Inferior parietal cortex (tissue), 1 donor: ENCODE data around the gene RRH.
"Not testable (repeated sequence)": the region's sequence is repeated elsewhere in the genome, so short reads cannot be mapped to it uniquely, and the experiment has no call there.

Experiments
- DNase-seq: peaks from one replicate; pipeline ENCODE4 v3.0.0-alpha.2; 2016; ENCODE audit errors: extremely low spot score

The RRH gene

DNA sequence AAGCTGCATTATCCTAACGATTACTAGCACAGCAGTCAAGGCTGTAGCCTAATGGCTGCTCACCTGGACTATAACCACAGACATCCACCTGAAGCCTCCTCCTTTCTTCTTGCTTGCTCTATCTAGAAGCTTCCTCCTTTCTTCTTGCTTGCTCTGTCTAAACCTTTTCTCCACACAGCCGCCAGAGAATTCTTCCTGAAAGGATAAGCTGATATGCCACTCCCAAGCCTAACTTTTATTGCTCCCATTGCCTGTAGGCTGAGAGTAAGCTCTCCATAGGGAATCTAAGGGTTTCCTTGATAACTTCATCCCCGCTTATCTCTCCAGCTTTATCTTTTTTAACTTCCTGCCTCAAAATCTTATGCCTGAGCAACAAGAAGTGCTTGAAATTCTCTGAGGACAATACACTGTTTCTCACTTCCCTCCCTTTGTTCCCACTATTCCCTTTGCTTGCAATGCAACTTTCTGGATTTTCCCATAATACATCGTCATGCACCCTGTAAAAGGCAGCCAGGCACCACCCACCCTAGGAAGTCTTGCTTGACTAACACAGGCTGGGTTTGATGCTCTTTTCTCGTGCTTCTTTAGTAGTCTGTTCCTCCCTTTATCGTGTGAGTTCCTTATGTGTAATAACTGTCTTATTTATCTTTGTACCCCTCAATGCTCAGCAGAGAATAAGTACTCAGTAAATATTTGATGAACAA lies 18.8 kb downstream of the RRH start:
- DNase-seq, result no peak

DNA sequence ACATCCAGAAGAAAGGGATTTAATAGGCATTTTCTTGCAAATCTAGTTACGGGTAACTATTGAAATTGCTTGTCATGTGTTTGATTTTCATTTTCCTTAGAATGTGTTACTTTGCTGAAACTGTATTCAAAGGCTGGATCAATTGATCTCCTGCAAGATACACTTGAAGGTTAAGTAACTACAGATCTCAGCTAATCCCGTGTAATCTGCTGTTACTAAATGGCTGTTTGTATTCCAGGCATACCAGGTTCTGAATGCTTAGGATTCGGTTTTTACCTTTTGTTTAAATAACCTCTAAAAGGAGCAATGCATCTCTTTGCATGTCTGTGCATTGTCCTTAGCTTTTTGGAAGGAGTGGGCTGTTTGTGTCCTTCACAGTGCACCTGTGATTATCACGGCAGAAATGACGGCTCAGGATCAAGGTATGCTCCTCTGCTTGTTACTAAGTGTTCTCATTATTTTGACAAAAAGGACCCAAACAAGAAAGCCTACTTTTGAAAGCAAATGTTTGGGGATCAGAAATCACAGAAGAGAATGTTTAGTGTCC lies 20.2 kb downstream of the RRH start, which contains the start of gene LRIT3:
TSS of gene LRIT3 (plus strand) at position 212 of the 547 bp plus-strand sequence. CDS start at position 307, 95 bp downstream.
- DNase-seq, result no peak

DNA sequence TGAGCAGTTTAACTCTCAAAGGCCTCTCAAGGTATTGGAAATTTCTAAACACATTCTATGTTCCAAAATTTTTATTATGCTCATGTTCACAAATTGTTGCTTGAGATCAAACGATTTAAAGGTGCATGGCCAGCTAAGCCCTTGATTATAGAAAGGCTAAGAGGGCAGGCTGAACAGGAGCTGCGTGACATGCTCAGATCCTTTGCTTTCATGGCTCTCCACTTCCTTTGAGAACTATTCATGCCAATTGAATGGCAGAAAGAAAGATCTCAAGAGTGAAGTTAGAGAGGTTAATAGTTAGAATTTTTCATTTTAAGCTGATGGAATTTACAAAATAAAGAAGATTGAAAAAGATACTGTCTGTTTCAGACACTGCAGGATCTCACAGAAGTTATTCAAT lies 20.7 kb downstream of the RRH start:
- DNase-seq, result no peak

DNA sequence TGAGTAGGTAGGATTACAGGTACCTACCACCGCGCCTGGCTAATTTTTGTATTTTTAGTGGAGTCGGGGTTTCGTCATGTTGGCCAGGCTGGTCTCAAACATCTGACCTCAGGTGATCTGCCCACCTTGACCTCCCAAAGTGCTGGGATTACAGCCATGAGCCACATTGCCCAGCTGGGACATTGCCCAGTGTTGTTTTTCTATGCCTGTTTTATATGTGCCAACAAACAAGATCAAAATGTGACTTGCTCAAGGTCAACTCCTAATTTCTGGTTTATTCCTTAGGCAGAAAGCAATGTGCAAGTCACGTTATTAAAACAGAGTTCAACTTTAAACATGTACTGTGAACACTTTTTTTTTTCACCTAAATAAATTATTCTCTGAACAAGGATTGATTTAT lies 22.8 kb downstream of the RRH start:
- DNase-seq, result no peak

DNA sequence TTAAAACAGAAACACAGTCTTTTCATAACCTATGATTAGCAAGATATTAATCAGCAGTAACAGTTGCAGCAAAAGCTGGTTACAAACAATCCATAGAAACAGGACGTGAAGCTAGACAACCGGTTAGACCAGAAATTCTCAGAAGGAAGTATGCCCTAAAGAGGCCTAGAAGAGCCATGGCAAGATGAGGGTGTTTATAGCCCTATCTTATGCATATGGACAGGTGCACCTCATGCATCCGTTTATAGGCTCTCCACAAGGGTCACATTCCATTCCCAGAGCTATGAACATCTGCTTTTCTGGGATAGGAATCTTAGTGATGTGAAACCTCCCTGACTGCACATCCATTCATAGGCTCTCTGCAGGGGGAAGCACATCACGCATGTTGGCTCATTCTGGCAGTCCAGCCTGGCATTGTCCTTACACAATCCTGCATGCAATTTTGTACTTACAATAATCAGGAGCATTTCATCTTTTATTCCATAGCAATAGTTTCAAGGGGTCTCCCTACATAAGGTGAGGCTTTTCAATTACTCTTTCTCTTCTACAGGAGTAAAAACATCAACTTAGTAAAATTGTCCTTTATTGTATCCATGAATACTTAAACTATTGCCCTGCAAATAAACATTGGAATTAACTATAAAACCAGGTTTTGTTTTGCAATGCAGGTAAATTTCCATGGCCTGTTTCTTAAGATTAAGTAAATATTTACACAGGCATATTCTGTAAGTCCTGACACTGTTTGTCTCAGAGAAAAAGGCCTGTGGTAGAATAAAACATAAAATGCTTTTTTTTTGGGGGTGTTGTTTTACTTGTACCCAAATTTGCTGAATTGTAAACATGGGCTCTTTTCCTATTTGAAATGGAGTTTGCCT lies 31.9 kb downstream of the RRH start:
- not testable (repeated sequence) for DNase-seq

DNA sequence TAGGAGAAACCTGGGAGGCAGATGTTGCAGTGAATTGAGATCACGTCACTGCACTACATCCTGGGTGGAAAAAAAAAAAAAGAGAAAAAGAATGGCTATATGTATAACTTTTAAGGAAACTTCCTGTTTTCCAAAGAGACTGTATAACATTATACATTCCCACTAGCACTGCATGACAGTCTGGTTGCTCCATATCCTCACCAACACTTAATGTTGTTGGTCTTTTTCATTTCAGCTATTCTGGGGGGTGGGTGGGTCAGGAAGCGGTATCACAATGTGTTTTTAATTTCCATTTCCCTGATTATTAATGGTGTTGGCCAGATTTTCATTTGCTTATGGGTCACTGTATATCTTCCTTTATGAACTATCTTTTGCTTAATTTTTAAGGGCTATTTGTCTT lies 33.5 kb downstream of the RRH start:
- DNase-seq, result no peak

DNA sequence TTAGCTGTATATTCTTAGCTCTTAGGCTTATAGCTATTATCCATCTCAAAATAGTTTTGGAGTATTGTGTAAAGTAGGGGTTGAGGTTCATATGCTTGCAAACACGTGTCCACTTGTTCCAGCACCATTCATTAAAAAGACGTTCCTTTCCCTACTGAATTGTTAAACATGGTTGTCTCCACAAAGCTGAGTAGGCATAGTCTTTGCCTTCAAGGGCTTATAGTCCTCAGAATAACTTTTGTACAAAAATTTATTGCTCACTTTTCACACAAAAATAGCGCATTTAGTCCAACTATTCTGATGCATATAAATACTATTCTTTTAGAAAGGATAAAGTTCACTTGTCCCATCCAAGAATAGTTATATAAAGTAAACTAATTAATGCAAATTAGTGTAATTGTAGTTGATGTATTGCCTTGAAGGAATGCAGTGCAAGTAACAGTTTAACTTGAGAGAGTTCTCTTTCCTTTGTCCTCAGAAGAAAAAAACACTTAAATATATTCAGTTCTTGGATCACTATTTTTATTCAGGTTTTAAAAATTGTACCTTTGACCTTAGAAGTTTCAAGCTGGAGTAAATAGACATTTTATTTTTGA lies 34.2 kb downstream of the RRH start:
- DNase-seq, result no peak

DNA sequence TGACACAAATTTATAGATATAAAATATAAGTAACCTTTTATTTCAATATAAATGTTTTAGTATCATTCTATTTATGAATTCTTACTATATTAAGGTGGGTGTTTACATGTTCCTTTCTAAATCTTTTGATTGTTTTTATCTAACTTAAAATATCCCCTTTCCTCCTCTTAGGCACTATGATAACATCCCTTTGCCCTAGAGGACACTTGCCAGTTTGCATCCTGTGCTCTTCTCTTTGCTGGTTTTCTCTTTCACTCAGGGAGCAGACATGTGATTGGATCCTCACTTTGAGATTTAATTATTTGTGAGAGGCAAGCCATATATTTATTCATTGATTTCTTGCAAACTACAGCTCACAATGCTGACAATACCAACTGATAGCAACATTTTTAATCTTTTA lies 36.4 kb downstream of the RRH start:
- no peak for DNase-seq

DNA sequence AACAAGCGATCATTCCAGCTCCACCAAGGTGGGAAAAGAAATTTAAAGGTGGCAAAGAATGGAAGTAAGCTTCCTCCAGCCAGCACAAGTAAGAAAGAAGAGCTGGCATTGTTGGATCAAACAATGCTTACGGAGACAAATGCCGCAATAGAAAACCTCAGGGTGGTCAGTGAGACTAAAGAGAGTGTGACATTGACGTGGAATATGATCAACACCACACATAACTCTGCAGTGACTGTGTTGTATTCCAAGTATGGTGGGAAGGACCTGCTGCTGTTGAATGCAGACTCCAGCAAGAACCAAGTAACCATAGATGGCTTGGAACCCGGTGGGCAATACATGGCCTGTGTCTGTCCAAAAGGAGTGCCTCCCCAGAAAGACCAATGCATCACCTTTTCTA lies 42.3 kb downstream of the RRH start:
- DNase-seq, result no peak

DNA sequence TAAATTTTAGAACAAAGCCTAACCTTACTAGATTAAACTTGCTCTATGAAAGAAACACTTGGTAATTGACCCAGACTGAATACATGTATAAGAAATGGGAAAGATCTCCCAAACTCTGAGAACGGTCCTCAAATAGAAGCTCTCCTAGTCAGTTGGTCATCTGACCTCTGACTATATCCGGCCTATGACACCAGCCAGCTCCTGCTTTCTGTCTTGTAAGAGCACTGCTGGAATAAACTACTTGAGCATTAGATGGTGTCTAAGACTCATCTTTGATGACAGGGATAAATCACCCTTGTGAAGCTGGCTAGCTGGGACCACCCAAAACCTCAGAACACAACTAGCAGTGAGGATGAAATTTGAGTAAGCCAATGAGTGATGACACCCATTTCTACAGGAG lies 44.3 kb downstream of the RRH start:
- no peak for DNase-seq

DNA sequence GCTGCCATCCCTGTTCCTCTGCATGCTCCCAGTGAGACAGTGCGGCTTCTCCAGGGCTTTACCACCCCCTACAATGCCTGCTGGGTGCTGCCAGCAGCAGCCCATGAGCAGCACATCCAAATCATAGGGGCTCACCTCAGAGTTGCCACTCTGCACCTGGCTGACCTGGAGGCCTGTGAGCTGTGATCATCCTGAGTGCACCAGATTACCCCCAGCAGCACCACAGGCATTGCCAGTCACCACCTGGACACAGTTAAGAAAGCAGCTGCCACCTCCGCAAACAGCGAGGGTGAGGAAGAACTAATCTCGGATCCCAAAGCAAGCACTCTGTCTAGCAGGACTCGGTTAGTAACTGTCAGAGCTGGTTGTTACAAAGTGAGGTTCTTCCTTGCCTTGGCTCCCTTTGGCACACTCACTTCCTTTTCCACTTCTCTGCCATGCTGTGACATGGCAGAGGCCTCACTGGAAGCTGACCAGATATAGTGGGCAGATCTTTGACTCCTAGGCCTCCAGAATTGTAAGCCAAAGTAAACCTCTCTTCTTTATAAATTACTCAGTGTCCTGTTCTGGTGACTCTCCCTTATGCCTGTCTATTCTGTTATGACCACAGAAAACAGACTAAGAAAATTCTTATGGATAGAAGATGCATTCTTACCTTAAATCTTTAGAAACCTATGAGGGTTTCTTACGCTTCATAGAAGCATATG lies 45.3 kb downstream of the RRH start:
- no peak for DNase-seq

DNA sequence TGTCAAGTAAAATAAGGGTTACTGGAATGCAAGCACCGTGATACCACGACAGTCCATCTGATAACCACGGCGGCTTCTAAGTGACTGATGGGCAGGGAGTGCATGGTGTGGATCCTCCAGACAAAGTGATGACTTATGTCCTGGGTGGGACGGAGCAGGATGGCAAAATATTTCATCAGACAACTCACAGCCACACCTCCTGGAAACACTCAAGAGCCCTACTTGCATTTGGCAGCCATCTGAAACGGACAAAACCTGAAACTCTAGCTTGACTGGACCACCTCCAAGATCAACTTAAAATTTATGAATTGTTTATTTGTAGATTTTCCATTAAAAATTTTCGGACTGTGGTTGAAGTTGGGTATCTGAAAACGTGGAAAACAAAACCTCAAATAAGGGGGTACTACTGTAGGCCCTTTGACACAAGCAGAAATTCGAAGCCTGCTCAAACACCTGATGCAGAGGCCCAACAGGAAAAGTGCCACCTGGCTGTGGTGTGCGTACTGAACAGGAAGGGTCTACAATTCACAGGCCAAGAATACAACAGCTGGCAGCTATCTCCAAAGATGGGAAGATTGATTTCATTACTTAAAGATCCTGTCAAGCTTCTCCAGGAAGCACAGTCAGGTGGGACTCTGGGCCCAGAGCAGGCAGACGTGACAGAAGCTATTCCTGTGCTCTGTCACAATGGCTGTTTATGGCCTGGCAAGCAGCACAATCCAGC lies 46.2 kb downstream of the RRH start:
- no peak for DNase-seq

DNA sequence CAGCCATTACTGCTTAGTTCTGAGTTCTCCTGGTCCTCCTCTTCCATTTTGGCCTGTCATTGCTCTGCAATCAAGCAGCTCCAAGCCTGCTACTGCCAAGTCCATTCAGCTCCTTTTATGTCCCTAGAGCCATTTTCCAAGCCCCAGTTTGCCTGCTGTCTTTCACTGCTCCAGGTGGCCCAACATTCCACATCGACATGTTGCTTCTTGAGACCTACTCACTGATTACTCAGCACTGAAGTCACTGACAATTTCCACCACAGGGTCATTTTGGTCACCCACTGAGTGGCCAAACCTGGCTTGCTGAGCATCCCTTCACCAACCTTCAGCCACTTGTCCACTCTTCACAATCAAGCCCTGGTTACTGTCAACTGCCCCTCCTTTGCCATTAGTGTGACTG lies 47.3 kb downstream of the RRH start:
- no peak for DNase-seq

DNA sequence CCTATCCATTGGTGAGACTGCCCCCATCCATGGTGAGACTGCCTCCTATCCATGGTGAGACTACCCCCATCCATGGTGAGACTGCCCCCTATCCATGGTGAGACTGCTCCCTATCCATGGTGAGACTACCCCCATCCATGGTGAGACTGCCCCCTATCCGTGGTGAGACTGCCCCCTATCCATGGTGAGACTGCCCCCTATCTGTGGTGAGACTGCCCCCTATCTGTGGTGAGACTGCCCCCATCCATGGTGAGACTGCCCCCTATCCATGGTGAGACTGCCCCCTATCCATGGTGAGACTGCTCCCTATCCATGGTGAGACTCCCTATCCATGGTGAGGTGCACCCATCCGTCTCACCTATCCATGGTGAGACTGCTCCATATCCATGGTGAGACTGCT lies 47.8 kb downstream of the RRH start:
- not testable (repeated sequence) for DNase-seq

DNA sequence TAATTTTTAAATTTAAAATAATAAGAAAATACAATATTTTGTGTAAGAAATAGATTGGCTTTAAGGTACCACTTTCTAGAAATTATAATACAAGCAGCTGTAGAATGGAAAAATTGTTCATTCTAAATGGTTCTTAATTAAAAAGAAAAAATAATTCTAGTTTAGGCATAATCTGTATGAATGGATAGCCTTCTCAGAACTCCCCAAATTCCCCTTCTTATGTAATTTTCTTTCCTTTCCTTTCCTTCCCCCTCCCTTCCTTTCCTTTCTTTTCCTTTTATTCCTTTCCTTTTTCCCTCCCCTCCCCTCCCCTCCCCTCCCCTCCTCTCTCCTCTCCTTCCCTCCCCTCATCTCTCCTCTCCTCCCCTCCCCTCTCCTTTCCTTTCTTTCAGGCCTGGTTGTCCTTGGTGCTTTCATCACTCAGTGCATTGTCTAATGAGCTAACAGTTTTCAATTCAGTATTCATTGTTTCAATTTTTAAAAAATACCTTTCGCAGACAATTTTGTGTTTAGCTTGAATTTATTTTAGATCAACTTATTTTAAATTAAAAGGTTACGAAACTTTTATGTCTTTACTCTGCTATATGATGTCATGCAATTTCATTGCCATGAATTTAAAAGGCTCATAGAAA lies 49.0 kb downstream of the RRH start:
- no peak for DNase-seq

DNA sequence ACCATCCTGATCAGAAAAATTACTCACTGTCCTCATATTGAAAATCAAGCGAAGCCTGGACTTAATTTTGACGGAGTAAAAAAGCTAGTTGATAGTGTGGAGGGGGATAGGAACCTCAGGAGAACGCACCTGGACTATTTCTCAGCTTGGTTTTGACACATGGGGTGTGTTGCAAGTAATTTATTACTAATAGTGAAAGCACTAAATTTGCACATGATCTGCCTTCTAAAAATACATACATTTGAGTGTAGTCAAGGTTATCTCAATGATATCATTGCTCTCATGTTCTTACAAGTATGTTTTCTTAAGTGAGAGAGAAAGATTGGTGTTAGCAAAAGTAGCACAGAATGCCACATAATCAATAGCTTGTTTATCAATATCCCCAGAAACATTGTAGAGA lies 49.6 kb downstream of the RRH start:
- no peak for DNase-seq

DNA sequence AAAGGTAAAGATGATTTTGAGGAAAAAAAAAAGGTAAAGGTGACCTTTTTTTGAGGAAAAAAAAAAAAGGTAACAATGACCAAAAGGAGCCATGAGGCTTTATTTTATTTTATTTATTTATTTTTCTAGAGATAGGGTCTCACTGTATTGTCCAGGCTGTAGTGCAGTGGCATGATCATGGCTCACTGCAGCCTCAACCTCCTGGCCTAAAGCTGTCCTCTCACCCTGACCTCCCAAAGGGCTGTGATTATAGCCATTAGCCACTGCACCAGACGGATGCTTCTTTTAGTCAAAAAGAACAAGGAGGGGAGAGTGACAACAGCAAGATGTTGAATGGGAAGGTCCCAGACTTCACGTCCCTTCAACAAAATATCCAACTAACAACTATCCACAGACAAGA lies 50.6 kb downstream of the RRH start:
- DNase-seq, result no peak

DNA sequence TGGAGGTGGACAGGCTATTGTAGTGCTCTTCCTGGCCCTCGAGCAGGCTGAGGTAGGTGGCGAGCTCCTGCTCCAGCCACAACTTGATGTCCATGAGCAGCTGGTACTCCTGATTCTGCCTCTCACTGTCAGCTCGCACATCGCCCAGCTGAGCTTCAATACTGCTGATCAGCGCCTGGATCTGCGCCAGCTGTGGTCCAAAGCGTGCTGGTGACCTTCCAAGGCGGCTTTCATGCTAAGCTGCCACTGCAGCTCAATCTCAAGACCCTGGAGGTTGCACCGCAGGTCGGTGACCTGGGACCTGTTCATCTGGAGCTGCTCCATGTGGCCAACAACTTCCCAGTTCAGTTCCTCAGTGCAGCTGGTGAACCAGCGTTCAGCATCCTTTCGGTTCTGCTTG lies 51.3 kb downstream of the RRH start:
- no peak for DNase-seq

DNA sequence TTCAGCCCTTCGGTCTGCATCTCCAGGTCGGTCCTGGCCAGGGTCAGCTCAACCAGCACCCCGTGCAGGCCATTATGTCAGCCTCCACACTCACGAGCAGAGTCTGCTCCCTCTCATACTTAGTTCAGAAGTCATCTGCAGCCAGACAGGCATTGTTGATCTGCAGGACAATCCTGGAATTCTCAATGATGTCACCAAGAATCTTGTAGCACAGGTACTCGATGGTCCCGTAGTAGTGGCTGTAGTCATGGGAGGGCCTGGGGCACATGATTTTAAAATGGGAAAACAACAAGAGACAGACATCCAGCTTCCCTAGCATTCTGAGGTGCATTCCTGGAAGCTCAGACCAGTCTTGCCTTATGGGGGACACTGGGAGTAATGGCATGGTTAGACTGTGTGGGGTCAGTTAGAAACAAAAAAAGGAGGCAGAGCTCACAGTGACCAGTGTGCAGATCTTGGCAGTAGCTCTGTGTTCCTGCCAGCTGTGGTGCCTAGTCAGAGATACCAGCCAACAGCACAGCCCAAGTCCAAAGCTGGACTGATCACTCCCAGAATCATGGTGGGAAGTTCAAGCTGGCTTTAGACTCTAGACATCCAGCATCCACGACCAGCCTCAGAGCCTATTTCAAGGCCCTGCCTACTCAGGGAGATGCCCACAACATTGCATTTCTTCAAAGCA lies 52.0 kb downstream of the RRH start:
- DNase-seq, result no peak

DNA sequence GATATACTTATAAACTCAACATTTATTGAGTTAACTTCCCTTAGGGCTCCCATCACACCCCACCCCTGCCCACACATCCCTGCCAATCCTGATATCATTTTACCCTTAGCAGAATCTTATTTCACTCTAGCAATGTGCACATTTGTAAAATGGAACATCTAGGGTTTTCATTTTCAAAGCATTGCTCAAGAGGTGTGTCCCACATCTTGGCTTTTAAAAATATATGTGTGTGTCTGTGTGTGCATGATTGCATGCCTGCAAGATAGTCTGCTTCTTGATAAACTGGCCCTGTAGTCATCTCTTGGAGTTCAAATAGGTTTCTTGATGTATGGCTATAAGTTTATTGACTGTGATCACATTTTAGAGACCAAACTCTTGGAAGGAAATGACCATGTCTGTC lies 58.5 kb downstream of the RRH start:
- no peak for DNase-seq
